Liver (tissue), 3 donors: ENCODE data around the gene BEGAIN.
A peak's percentile ranks its signal among the peaks of the same experiment; 100 is the strongest.

ENCODE experiments used
- FOXA1 ChIP-seq: IDR thresholded peaks from 2 replicates; pipeline ENCODE4 v1.6.1; 2016; ENCODE audit warnings: antibody characterized with exemption
- JUND ChIP-seq, 2 donors: IDR thresholded peaks; 2 replicates each; pipeline ENCODE4 v1.6.1; 2016; ENCODE audit warnings: antibody characterized with exemption in 2 of 2
- RAD21 ChIP-seq, 2 donors: IDR thresholded peaks; 2 replicates each; pipeline ENCODE4 v1.6.1; 2016; ENCODE audit warnings: antibody characterized with exemption in 2 of 2, mild to moderate bottlenecking in 2 of 2
- RXRA ChIP-seq, 2 donors: IDR thresholded peaks; 2 replicates each; pipeline ENCODE4 v1.6.1; 2017 to 2018; ENCODE audit warnings: antibody characterized with exemption in 2 of 2, mild to moderate bottlenecking in 1 of 2
- SP1 ChIP-seq: IDR thresholded peaks from 2 replicates; pipeline ENCODE4 v1.6.1; 2018; ENCODE audit warnings: antibody characterized with exemption, mild to moderate bottlenecking
- TAF1 ChIP-seq: conservative IDR thresholded peaks from 2 replicates; pipeline ENCODE4 v1.6.1; 2016; ENCODE audit warnings: antibody characterized with exemption, mild to moderate bottlenecking
- TF ChIP-seq, protein P1 (sequence below): fragments of 150-350 bp; IDR thresholded peaks from 2 replicates; pipeline ENCODE4 v1.5.1; 2017; ENCODE audit warnings: improper control_type of control experiment, low read depth, low read length; ENCODE audit not compliant: missing input control
- TF ChIP-seq, protein P2 (sequence below): IDR thresholded peaks from 2 replicates; pipeline ENCODE4 v1.6.1; 2016; ENCODE audit warnings: antibody characterized with exemption
- TF ChIP-seq, protein P3 (sequence below): IDR thresholded peaks from 2 replicates; pipeline ENCODE4 v1.6.1; 2016; ENCODE audit warnings: antibody characterized with exemption, mild to moderate bottlenecking
- TF ChIP-seq, protein P4 (sequence below): IDR thresholded peaks from 2 replicates; pipeline ENCODE4 v1.6.1; 2016; ENCODE audit warnings: antibody characterized with exemption
- donor health status: healthy.
- donor health status: healthy.

DNA sequence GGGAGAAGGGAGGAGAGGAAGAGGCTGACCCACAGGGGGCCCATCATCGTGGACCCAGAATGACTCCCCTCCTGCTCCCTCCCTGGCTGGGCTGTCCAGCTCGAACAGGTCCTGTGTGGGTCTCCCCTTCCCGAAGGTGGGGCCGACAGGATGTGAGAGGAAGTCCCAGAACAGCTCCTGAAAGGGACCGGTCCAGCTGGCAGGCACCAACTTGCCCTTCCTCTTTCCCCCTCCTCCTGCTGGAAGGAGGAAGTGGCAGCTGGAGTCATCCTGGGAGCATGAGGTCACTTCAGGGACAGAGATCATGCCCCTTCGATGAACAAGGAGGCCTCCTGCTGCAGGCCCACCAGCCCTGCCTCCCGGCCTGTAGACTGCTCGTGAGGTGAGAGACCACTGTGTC is 35.0 kb upstream of the BEGAIN start:
- TF ChIP-seq, protein P1, sequence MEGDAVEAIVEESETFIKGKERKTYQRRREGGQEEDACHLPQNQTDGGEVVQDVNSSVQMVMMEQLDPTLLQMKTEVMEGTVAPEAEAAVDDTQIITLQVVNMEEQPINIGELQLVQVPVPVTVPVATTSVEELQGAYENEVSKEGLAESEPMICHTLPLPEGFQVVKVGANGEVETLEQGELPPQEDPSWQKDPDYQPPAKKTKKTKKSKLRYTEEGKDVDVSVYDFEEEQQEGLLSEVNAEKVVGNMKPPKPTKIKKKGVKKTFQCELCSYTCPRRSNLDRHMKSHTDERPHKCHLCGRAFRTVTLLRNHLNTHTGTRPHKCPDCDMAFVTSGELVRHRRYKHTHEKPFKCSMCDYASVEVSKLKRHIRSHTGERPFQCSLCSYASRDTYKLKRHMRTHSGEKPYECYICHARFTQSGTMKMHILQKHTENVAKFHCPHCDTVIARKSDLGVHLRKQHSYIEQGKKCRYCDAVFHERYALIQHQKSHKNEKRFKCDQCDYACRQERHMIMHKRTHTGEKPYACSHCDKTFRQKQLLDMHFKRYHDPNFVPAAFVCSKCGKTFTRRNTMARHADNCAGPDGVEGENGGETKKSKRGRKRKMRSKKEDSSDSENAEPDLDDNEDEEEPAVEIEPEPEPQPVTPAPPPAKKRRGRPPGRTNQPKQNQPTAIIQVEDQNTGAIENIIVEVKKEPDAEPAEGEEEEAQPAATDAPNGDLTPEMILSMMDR = no peak
- TF ChIP-seq TAF1 (no peak), RXRA (IDR thresholded peaks at IDR 0.05) (peak in 1 of 2 donors; percentile 23), FOXA1 (no peak), SP1 (no peak), JUND (IDR thresholded peaks at IDR 0.05) (no peak), RAD21 (IDR thresholded peaks at IDR 0.05) (no peak)
- TF ChIP-seq, protein P2, sequence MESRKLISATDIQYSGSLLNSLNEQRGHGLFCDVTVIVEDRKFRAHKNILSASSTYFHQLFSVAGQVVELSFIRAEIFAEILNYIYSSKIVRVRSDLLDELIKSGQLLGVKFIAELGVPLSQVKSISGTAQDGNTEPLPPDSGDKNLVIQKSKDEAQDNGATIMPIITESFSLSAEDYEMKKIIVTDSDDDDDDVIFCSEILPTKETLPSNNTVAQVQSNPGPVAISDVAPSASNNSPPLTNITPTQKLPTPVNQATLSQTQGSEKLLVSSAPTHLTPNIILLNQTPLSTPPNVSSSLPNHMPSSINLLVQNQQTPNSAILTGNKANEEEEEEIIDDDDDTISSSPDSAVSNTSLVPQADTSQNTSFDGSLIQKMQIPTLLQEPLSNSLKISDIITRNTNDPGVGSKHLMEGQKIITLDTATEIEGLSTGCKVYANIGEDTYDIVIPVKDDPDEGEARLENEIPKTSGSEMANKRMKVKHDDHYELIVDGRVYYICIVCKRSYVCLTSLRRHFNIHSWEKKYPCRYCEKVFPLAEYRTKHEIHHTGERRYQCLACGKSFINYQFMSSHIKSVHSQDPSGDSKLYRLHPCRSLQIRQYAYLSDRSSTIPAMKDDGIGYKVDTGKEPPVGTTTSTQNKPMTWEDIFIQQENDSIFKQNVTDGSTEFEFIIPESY = no peak
- TF ChIP-seq, protein P3, sequence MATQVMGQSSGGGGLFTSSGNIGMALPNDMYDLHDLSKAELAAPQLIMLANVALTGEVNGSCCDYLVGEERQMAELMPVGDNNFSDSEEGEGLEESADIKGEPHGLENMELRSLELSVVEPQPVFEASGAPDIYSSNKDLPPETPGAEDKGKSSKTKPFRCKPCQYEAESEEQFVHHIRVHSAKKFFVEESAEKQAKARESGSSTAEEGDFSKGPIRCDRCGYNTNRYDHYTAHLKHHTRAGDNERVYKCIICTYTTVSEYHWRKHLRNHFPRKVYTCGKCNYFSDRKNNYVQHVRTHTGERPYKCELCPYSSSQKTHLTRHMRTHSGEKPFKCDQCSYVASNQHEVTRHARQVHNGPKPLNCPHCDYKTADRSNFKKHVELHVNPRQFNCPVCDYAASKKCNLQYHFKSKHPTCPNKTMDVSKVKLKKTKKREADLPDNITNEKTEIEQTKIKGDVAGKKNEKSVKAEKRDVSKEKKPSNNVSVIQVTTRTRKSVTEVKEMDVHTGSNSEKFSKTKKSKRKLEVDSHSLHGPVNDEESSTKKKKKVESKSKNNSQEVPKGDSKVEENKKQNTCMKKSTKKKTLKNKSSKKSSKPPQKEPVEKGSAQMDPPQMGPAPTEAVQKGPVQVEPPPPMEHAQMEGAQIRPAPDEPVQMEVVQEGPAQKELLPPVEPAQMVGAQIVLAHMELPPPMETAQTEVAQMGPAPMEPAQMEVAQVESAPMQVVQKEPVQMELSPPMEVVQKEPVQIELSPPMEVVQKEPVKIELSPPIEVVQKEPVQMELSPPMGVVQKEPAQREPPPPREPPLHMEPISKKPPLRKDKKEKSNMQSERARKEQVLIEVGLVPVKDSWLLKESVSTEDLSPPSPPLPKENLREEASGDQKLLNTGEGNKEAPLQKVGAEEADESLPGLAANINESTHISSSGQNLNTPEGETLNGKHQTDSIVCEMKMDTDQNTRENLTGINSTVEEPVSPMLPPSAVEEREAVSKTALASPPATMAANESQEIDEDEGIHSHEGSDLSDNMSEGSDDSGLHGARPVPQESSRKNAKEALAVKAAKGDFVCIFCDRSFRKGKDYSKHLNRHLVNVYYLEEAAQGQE = no peak
- TF ChIP-seq, protein P4, sequence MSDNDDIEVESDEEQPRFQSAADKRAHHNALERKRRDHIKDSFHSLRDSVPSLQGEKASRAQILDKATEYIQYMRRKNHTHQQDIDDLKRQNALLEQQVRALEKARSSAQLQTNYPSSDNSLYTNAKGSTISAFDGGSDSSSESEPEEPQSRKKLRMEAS = no peak
